HCT116 (cell line): Measurements from ENCODE around the gene ROCK2. TPM values are rescaled to one million over a fixed set of nuclear protein-coding genes. Genes with fewer than 3 reads are reported as not detected.

ENCODE experiments used
- ATAC-seq: fragments of 200-7000 bp; cut with Tn5 transposase; 2 replicates; pipeline ENCODE4 v1.9.1; 2020; ENCODE audit warnings: mild to moderate bottlenecking, moderate library complexity
- BruUV-seq: library from RNA; stranded (reverse); fragments of 400-500 nt; replicated peaks from 2 replicates; lab custom pipeline; 2021; lab: Mats Ljungman, UMichigan
- CTCF ChIA-PET: fragments of 300-600 bp; sonication (Branson Sonifier 250); formaldehyde crosslinking; loops from one replicate; lab custom pipeline; 2021; ENCODE audit warnings: antibody characterized with exemption; lab: Charles Lee
- POLR2A ChIA-PET: fragments of 300-600, 350-600 bp; sonication (Branson Sonifier 250); formaldehyde crosslinking; loops from one replicate; lab custom pipeline; 2021; ENCODE audit warnings: antibody characterized with exemption; lab: Charles Lee
- RAD21 ChIA-PET, 2 experiments: fragments of 300-600 bp; sonication (Branson Sonifier 250); formaldehyde crosslinking; loops; one replicate each; lab custom pipeline; 2023; ENCODE audit warnings: low total read pairs in 2 of 2; ENCODE audit not compliant: uncharacterized antibody in 2 of 2, unreplicated experiment in 2 of 2, low non-redundant PET in 1 of 2; lab: Charles Lee
- DNase-seq: peaks from one replicate; pipeline ENCODE4 v3.0.0-alpha.2; 2010; ENCODE audit warnings: low read depth, low spot score
- H2AFZ ChIP-seq: fragments of 200-600 bp; shearing (Covaris generic), sonication (generic); 2 replicates; pipeline ENCODE4 v1.6.1; 2017; ENCODE audit warnings: low read depth, mixed run types, mixed read lengths, antibody characterized with exemption, low read length; ENCODE audit not compliant: poor library complexity, severe bottlenecking
- H3K27ac ChIP-seq: 2 replicates; pipeline ENCODE4 v1.5.1; 2012; ENCODE audit warnings: low read depth, low read length
- H3K27me3 ChIP-seq: fragments of 200-600 bp; sonication (generic); 2 replicates; pipeline ENCODE4 v1.6.1; 2016; ENCODE audit warnings: mixed run types, low read length, mixed read lengths; ENCODE audit not compliant: insufficient read depth
- H3K36me3 ChIP-seq, 2 experiments: fragments of 200-500 bp in 1 of 2; fragments of 200-600 bp in 1 of 2; sonication (Bioruptor generic) in 1 of 2; sonication (generic) in 1 of 2; 2 replicates each; pipeline versions ENCODE4 v1.5.1 to v1.6.1; 2014 to 2016; ENCODE audit warnings: low read length in 2 of 2, inconsistent platforms in 1 of 2, mixed read lengths in 1 of 2, mixed run types in 1 of 2; ENCODE audit not compliant: insufficient read depth in 2 of 2, control insufficient read depth in 1 of 2
- H3K4me1 ChIP-seq, 2 experiments: fragments of 200-600 bp in 1 of 2; sonication (generic) in 1 of 2; 2 replicates each; pipeline versions ENCODE4 v1.5.1 to v1.6.1; 2012 to 2017; ENCODE audit warnings: low read length in 2 of 2, inconsistent platforms in 1 of 2, mild to moderate bottlenecking in 1 of 2, mixed read lengths in 1 of 2, mixed run types in 1 of 2, moderate library complexity in 1 of 2; ENCODE audit not compliant: insufficient read depth in 2 of 2, control insufficient read depth in 1 of 2
- H3K4me2 ChIP-seq: fragments of 200-600 bp; sonication (generic); 2 replicates; pipeline ENCODE4 v1.6.1; 2017; ENCODE audit warnings: mixed run types, low read length, mixed read lengths
- H3K4me3 ChIP-seq, 2 experiments: fragments of 200-600 bp in 1 of 2; sonication (generic) in 1 of 2; replicated peaks in 1 of 2; 2 replicates each; pipeline ENCODE4 v1.5.1; 2011 to 2016; ENCODE audit warnings: low read length in 2 of 2, control low read depth in 1 of 2, low read depth in 1 of 2, mild to moderate bottlenecking in 1 of 2, mixed read lengths in 1 of 2, mixed run types in 1 of 2
- H3K79me2 ChIP-seq: fragments of 200-600 bp; sonication (generic); 2 replicates; pipeline ENCODE4 v1.6.1; 2017; ENCODE audit warnings: mild to moderate bottlenecking, mixed run types, low read length, moderate library complexity, mixed read lengths; ENCODE audit not compliant: insufficient read depth
- H3K9ac ChIP-seq: fragments of 200-600 bp; sonication (generic); 2 replicates; pipeline ENCODE4 v1.6.1; 2016; ENCODE audit warnings: low read length, mixed read lengths
- H3K9me2 ChIP-seq: fragments of 200-600 bp; sonication (generic), shearing (Covaris generic); 2 replicates; pipeline ENCODE4 v1.6.1; 2017; ENCODE audit warnings: mixed run types, mild to moderate bottlenecking, moderate library complexity; ENCODE audit not compliant: insufficient read depth
- H3K9me3 ChIP-seq, 2 experiments: fragments of 200-500 bp in 1 of 2; fragments of 200-600 bp in 1 of 2; sonication (Bioruptor generic) in 1 of 2; sonication (generic) in 1 of 2; 2 replicates each; pipeline ENCODE4 v1.6.1; 2014 to 2017; ENCODE audit warnings: low read length in 2 of 2, mixed read lengths in 2 of 2, inconsistent platforms in 1 of 2, low read depth in 1 of 2, mild to moderate bottlenecking in 1 of 2, mixed run types in 1 of 2, moderate library complexity in 1 of 2; ENCODE audit not compliant: control insufficient read depth in 1 of 2, insufficient read depth in 1 of 2
- H4K20me1 ChIP-seq: fragments of 200-600 bp; sonication (generic), shearing (Covaris generic); 2 replicates; pipeline ENCODE4 v1.6.1; 2017; ENCODE audit warnings: mixed run types, mild to moderate bottlenecking, moderate library complexity; ENCODE audit not compliant: insufficient read depth
- ATF3 ChIP-seq: IDR thresholded peaks from 2 replicates; pipeline ENCODE4 v1.6.1; 2012
- CEBPB ChIP-seq: IDR thresholded peaks from 2 replicates; pipeline ENCODE4 v1.6.1; 2012; ENCODE audit warnings: low read depth
- CTCF ChIP-seq, 3 experiments: fragments of 200-600 bp in 1 of 3; sonication (generic) in 1 of 3; IDR thresholded peaks in 2 of 3; conservative IDR thresholded peaks in 1 of 3; 2 replicates each; pipeline ENCODE4 v1.5.1; 2012 to 2017; ENCODE audit warnings: low read depth in 2 of 3, low read length in 2 of 3, antibody characterized with exemption in 1 of 3, borderline replicate concordance in 1 of 3, control low read depth in 1 of 3, mild to moderate bottlenecking in 1 of 3, mixed read lengths in 1 of 3, mixed run types in 1 of 3, moderate library complexity in 1 of 3; ENCODE audit not compliant: insufficient read depth in 1 of 3
- EGR1 ChIP-seq: IDR thresholded peaks from 2 replicates; pipeline ENCODE4 v1.6.1; 2012; ENCODE audit warnings: low read depth
- ELF1 ChIP-seq: IDR thresholded peaks from 2 replicates; pipeline ENCODE4 v1.6.1; 2012; ENCODE audit warnings: low read depth, borderline replicate concordance
- EZH2phosphoT487 ChIP-seq: fragments of 200-600 bp; IDR thresholded peaks from 2 replicates; pipeline ENCODE4 v1.6.1; 2018; ENCODE audit warnings: antibody characterized with exemption, borderline replicate concordance
- POLR2A ChIP-seq: IDR thresholded peaks from 2 replicates; pipeline ENCODE4 v1.7.0; 2011; ENCODE audit warnings: borderline replicate concordance; ENCODE audit not compliant: insufficient read depth, insufficient read length; ENCODE audit errors: extremely low read depth
- REST ChIP-seq: IDR thresholded peaks from 2 replicates; pipeline ENCODE4 v1.6.1; 2012; ENCODE audit warnings: low read depth
- SIN3A ChIP-seq: IDR thresholded peaks from 2 replicates; pipeline ENCODE4 v1.6.1; 2012; ENCODE audit warnings: low read depth
- SP1 ChIP-seq: IDR thresholded peaks from 2 replicates; pipeline ENCODE4 v1.6.1; 2012; ENCODE audit warnings: low read depth
- ZFX ChIP-seq: fragments of 450-650 bp; IDR thresholded peaks from 2 replicates; pipeline ENCODE4 v1.6.1; 2017
- ZNF274 ChIP-seq: fragments of 200-500 bp; sonication (Bioruptor generic); IDR thresholded peaks from 2 replicates; pipeline ENCODE4 v1.6.1; 2014; ENCODE audit warnings: mild to moderate bottlenecking, low read depth, low read length, inconsistent platforms
- intact Hi-C: fragments of 100-400 bp; cut with micrococcal nuclease; formaldehyde crosslinking; loops from 2 replicates; pipeline ENCODE4 v1.10.0; 2022
- total RNA-seq: library from RNA; stranded (reverse); gene quantifications from one replicate; pipeline ENCODE4 v1.2.1, GENCODE V29; 2021; ENCODE audit not compliant: unreplicated experiment

The ROCK2 gene
- total RNA-seq, 1 experiment from 2014 or later = 48.0 TPM

- ATAC-seq (no peak), DNase-seq (no peak)
- no peak for TF ChIP-seq EGR1
- Histone ChIP-seq H3K9me2 (no peaks in the 10 kb centered on the region), H4K20me1 (peaks cover 11% of the 10 kb centered on the region; the same call in 1 of the 2 replicates), H3K9ac (no peak overlapping the region), H2AFZ (no peak overlapping the region), H3K4me1 (peaks cover 3 to 5% of the 10 kb centered on the region in 2 experiments), H3K27me3 (no peaks in the 10 kb centered on the region), H3K79me2 (peaks cover 9% of the 10 kb centered on the region), H3K9me3 (no peaks in the 10 kb centered on the region), H3K4me3 (no peak overlapping the region), H3K36me3 (no peaks in the 10 kb centered on the region), H3K4me2 (no peak overlapping the region), H3K27ac (no peak overlapping the region)
- ChIA-PET POLR2A (no interaction called here), CTCF (no interaction called here), RAD21 (no interaction called here)
- no TSS peak for BruUV-seq
- intact Hi-C loops = no loop called here
Observed at GRCh38 chr2:11245322-11245721, 99.1 kb downstream of the ROCK2 start.

- H3K4me2 ChIP-seq = no peak overlapping the region
- no peaks in the 10 kb centered on the region for H3K9me2 ChIP-seq
- ChIA-PET POLR2A (no interaction called here), RAD21 (no interaction called here), CTCF (no interaction called here)
- no peaks in the 10 kb centered on the region for H3K27me3 ChIP-seq
- no peak overlapping the region for H3K27ac ChIP-seq
- no peaks in the 10 kb centered on the region for H3K9me3 ChIP-seq
- no peak overlapping the region for H2AFZ ChIP-seq
- DNase-seq (no peak), ATAC-seq (no peak)
- no TSS peak for BruUV-seq
- peaks cover 17% of the 10 kb centered on the region for H3K79me2 ChIP-seq
- no peak overlapping the region for H3K9ac ChIP-seq
- peaks cover 11% of the 10 kb centered on the region; the same call in 1 of the 2 replicates for H4K20me1 ChIP-seq
- intact Hi-C loops = no loop called here
- no peaks in the 10 kb centered on the region for H3K36me3 ChIP-seq
- H3K4me1 ChIP-seq = peaks cover 12 to 16% of the 10 kb centered on the region in 2 experiments
- no peak overlapping the region for H3K4me3 ChIP-seq
- TF ChIP-seq POLR2A (no peak), SP1 (no peak), ZNF274 (no peak), REST (no peak), EZH2phosphoT487 (no peak), ZFX (no peak), ATF3 (no peak), CEBPB (no peak), CTCF (IDR thresholded peaks at IDR 0.05 in 2 of 3, conservative IDR thresholded peaks at IDR 0.05 in 1 of 3; ENCODE audit: borderline replicate concordance in 1 of 3, insufficient read depth in 1 of 3, low read depth in 2 of 3, low read length in 2 of 3) (no peak), SIN3A (no peak), ELF1 (no peak)
Observed at GRCh38 chr2:11244091-11244826, 100.2 kb downstream of the ROCK2 start.
